Activated T-helper 2 cell treated with anti-CD3 and anti-CD28 coated beads, Interferon-gamma antibody, Interleukin-2, Interleukin-4, amounts not matched to agents 10 μg/mL and 5 μg/mL and 100 μg/mL, durations not matched to agents 14 hours and 24 hours and 36 hours (primary cell): ENCODE results near the gene BCL2L11. TPM values are rescaled to one million over a fixed set of nuclear protein-coding genes. Genes with fewer than 3 reads are reported as not detected.

Experiments
- DNase-seq: peaks from one replicate; pipeline ENCODE4 v3.0.0; 2021; ENCODE audit warnings: low spot score
- H3K27ac Mint-ChIP-seq: one replicate; pipeline ENCODE4 v1.8.0; 2021; ENCODE audit warnings: mixed read lengths
- H3K27me3 Mint-ChIP-seq: one replicate; pipeline ENCODE4 v1.8.0; 2021; ENCODE audit warnings: low read depth, mixed read lengths
- H3K36me3 Mint-ChIP-seq: one replicate; pipeline ENCODE4 v1.8.0; 2021; ENCODE audit warnings: low read depth, mixed read lengths
- H3K4me1 Mint-ChIP-seq: one replicate; pipeline ENCODE4 v1.8.0; 2021; ENCODE audit warnings: low read depth, mixed read lengths
- H3K4me3 Mint-ChIP-seq: one replicate; pipeline ENCODE4 v1.8.0; 2021; ENCODE audit warnings: low read depth, mild to moderate bottlenecking, moderate library complexity, mixed read lengths
- H3K9me3 Mint-ChIP-seq: one replicate; pipeline ENCODE4 v1.8.0; 2021; ENCODE audit warnings: mixed read lengths
- intact Hi-C: fragments of 100-400 bp; cut with micrococcal nuclease; formaldehyde crosslinking; loops from one replicate; pipeline ENCODE4 v1.15.1; 2023
- total RNA-seq: library from RNA; stranded (reverse); gene quantifications from 2 replicates; pipeline ENCODE4 v1.2.3, GENCODE V29; 2022

The BCL2L11 gene
- total RNA-seq, 1 donor from 2014 or later = 214 TPM

GRCh38 chr2:111182740-111183139, 62.0 kb downstream of the BCL2L11 start:
- intact Hi-C loops = no loop called here

GRCh38 chr2:111184725-111185310, 64.1 kb downstream of the BCL2L11 start:
- Mint-ChIP-seq H3K27me3 (peaks cover 10% of the 10 kb centered on the region), H3K27ac (no peak overlapping the region), H3K4me1 (no peaks in the 10 kb centered on the region), H3K9me3 (no peaks in the 10 kb centered on the region), H3K36me3 (no peaks in the 10 kb centered on the region), H3K4me3 (no peak overlapping the region)
- no peak for DNase-seq
- intact Hi-C loops = no loop called here

More at GRCh38 chr2:111182740-111183139, 62.0 kb downstream of the BCL2L11 start:
- no peak overlapping the region for H3K27ac Mint-ChIP-seq
- H3K36me3 Mint-ChIP-seq = no peaks in the 10 kb centered on the region
- no peaks in the 10 kb centered on the region for H3K4me1 Mint-ChIP-seq
- peaks cover 18% of the 10 kb centered on the region for H3K27me3 Mint-ChIP-seq
- H3K4me3 Mint-ChIP-seq = no peak overlapping the region
- DNase-seq = no peak
- no peaks in the 10 kb centered on the region for H3K9me3 Mint-ChIP-seq

GRCh38 chr2:111185361-111186022, 64.8 kb downstream of the BCL2L11 start:
- intact Hi-C loops = no loop called here
- H3K36me3 Mint-ChIP-seq = no peaks in the 10 kb centered on the region
- no peak overlapping the region for H3K27ac Mint-ChIP-seq
- H3K4me3 Mint-ChIP-seq = no peak overlapping the region
- no peak for DNase-seq
- H3K4me1 Mint-ChIP-seq = no peaks in the 10 kb centered on the region
- H3K9me3 Mint-ChIP-seq = no peaks in the 10 kb centered on the region
- peaks cover 8% of the 10 kb centered on the region for H3K27me3 Mint-ChIP-seq

GRCh38 chr2:111186121-111186715, 65.5 kb downstream of the BCL2L11 start:
- no peak overlapping the region for H3K4me3 Mint-ChIP-seq

GRCh38 chr2:111186933-111187332, 66.2 kb downstream of the BCL2L11 start:
- peaks cover 8% of the 10 kb centered on the region for H3K27me3 Mint-ChIP-seq
- intact Hi-C loops = no loop called here
- H3K36me3 Mint-ChIP-seq = no peaks in the 10 kb centered on the region
- H3K9me3 Mint-ChIP-seq = no peaks in the 10 kb centered on the region
- H3K4me1 Mint-ChIP-seq = no peaks in the 10 kb centered on the region
- DNase-seq = no peak
- H3K4me3 Mint-ChIP-seq = no peak overlapping the region
- H3K27ac Mint-ChIP-seq = no peak overlapping the region

More at GRCh38 chr2:111186121-111186715, 65.5 kb downstream of the BCL2L11 start:
- Mint-ChIP-seq H3K36me3 (no peaks in the 10 kb centered on the region), H3K27me3 (peaks cover 5% of the 10 kb centered on the region), H3K27ac (no peak overlapping the region), H3K4me1 (no peaks in the 10 kb centered on the region), H3K9me3 (no peaks in the 10 kb centered on the region)
- intact Hi-C loops = no loop called here
- no peak for DNase-seq

GRCh38 chr2:111188681-111189080, 68.0 kb downstream of the BCL2L11 start:
- no peaks in the 10 kb centered on the region for H3K4me1 Mint-ChIP-seq
- no peak overlapping the region for H3K27ac Mint-ChIP-seq
- no peaks in the 10 kb centered on the region for H3K36me3 Mint-ChIP-seq
- no peaks in the 10 kb centered on the region for H3K9me3 Mint-ChIP-seq
- peaks cover 10% of the 10 kb centered on the region for H3K27me3 Mint-ChIP-seq
- no peak for DNase-seq
- H3K4me3 Mint-ChIP-seq = no peak overlapping the region
- intact Hi-C loops = no loop called here

- no peaks in the 10 kb centered on the region for H3K9me3 Mint-ChIP-seq
- H3K27me3 Mint-ChIP-seq = peaks cover 10% of the 10 kb centered on the region
- DNase-seq = no peak
- H3K4me3 Mint-ChIP-seq = no peak overlapping the region
- no peaks in the 10 kb centered on the region for H3K36me3 Mint-ChIP-seq
- intact Hi-C loops = no loop called here
- no peaks in the 10 kb centered on the region for H3K4me1 Mint-ChIP-seq
- H3K27ac Mint-ChIP-seq = no peak overlapping the region
Measured at GRCh38 chr2:111189106-111189505, 68.4 kb downstream of the BCL2L11 start.

GRCh38 chr2:111190816-111191540, 70.3 kb downstream of the BCL2L11 start:
- Mint-ChIP-seq H3K27ac (no peak overlapping the region), H3K9me3 (no peaks in the 10 kb centered on the region), H3K4me3 (no peak overlapping the region), H3K4me1 (no peaks in the 10 kb centered on the region), H3K27me3 (peaks cover 21% of the 10 kb centered on the region), H3K36me3 (no peaks in the 10 kb centered on the region)
- intact Hi-C loops = no loop called here
- DNase-seq = no peak

GRCh38 chr2:111191877-111192276, 71.2 kb downstream of the BCL2L11 start:
- no peak overlapping the region for H3K4me3 Mint-ChIP-seq
- intact Hi-C loops = no loop called here
- no peak for DNase-seq
- peaks cover 4% of the 10 kb centered on the region for H3K4me1 Mint-ChIP-seq
- no peak overlapping the region for H3K27ac Mint-ChIP-seq
- H3K27me3 Mint-ChIP-seq = peaks cover 25% of the 10 kb centered on the region
- H3K36me3 Mint-ChIP-seq = no peaks in the 10 kb centered on the region
- no peaks in the 10 kb centered on the region for H3K9me3 Mint-ChIP-seq

- no peaks in the 10 kb centered on the region for H3K9me3 Mint-ChIP-seq
- H3K36me3 Mint-ChIP-seq = no peaks in the 10 kb centered on the region
- H3K27ac Mint-ChIP-seq = no peak overlapping the region
- intact Hi-C loops = no loop called here
- peaks cover 27% of the 10 kb centered on the region for H3K27me3 Mint-ChIP-seq
- H3K4me3 Mint-ChIP-seq = no peak overlapping the region
- no peak for DNase-seq
- H3K4me1 Mint-ChIP-seq = peaks cover 4% of the 10 kb centered on the region
Measured at GRCh38 chr2:111192776-111193368, 72.2 kb downstream of the BCL2L11 start.

GRCh38 chr2:111194835-111195621, 74.3 kb downstream of the BCL2L11 start:
- Mint-ChIP-seq H3K9me3 (no peaks in the 10 kb centered on the region), H3K36me3 (no peaks in the 10 kb centered on the region), H3K27ac (no peak overlapping the region), H3K4me3 (no peak overlapping the region), H3K27me3 (peaks cover 28% of the 10 kb centered on the region), H3K4me1 (peaks cover 4% of the 10 kb centered on the region)
- intact Hi-C loops = no loop called here
- no peak for DNase-seq

- H3K4me3 Mint-ChIP-seq = no peak overlapping the region
- peaks cover 31% of the 10 kb centered on the region for H3K27me3 Mint-ChIP-seq
- no peak overlapping the region for H3K27ac Mint-ChIP-seq
- H3K9me3 Mint-ChIP-seq = no peaks in the 10 kb centered on the region
- intact Hi-C loops = no loop called here
- H3K4me1 Mint-ChIP-seq = peaks cover 4% of the 10 kb centered on the region
- no peaks in the 10 kb centered on the region for H3K36me3 Mint-ChIP-seq
- DNase-seq = no peak
Measured at GRCh38 chr2:111196435-111196834, 75.7 kb downstream of the BCL2L11 start.
